HG03521 (cell line): ENCODE data around the gene NR5A1.

Experiments used
- ATAC-seq: cut with Tn5 transposase; IDR thresholded peaks from one replicate; pipeline ENCODE4 v1.9.1; 2021; ENCODE audit warnings: mild to moderate bottlenecking, moderate library complexity; ENCODE audit not compliant: unreplicated experiment

NR5A1 gene

GRCh38 chr9:124485201-124485600 lies 22.0 kb downstream of the NR5A1 start:
- no peak for ATAC-seq

- ATAC-seq = no peak
Measured at GRCh38 chr9:124483481-124483880, 23.7 kb downstream of the NR5A1 start.

GRCh38 chr9:124482431-124483031 lies 24.7 kb downstream of the NR5A1 start:
- ATAC-seq = no peak

- no peak for ATAC-seq
Measured at GRCh38 chr9:124481115-124481514, 26.1 kb downstream of the NR5A1 start.

GRCh38 chr9:124480621-124480981 lies 26.6 kb downstream of the NR5A1 start:
- no peak for ATAC-seq

GRCh38 chr9:124479947-124480620 lies 27.1 kb downstream of the NR5A1 start:
- no peak for ATAC-seq

- ATAC-seq = no peak
Measured at GRCh38 chr9:124479371-124479770, 27.8 kb downstream of the NR5A1 start.

- ATAC-seq = no peak
Measured at GRCh38 chr9:124478354-124478753, 28.8 kb downstream of the NR5A1 start.

- ATAC-seq = no peak
Measured at GRCh38 chr9:124477648-124478285, 29.4 kb downstream of the NR5A1 start.

- no peak for ATAC-seq
Measured at GRCh38 chr9:124477211-124477647, 30.0 kb downstream of the NR5A1 start.

- no peak for ATAC-seq
Measured at GRCh38 chr9:124475868-124476690, 31.1 kb downstream of the NR5A1 start.

- no peak for ATAC-seq
Measured at GRCh38 chr9:124475158-124475867, 31.9 kb downstream of the NR5A1 start.

GRCh38 chr9:124474151-124474550 lies 33.0 kb downstream of the NR5A1 start:
- no peak for ATAC-seq

- no peak for ATAC-seq
Measured at GRCh38 chr9:124473310-124473709, 33.9 kb downstream of the NR5A1 start.

GRCh38 chr9:124472770-124473169 lies 34.4 kb downstream of the NR5A1 start:
- ATAC-seq = no peak

GRCh38 chr9:124471761-124472160 lies 35.4 kb downstream of the NR5A1 start:
- no peak for ATAC-seq

GRCh38 chr9:124470726-124471125 lies 36.5 kb downstream of the NR5A1 start:
- ATAC-seq = no peak

GRCh38 chr9:124470306-124470705 lies 36.9 kb downstream of the NR5A1 start:
- no peak for ATAC-seq

- no peak for ATAC-seq
Measured at GRCh38 chr9:124469011-124469832, 38.0 kb downstream of the NR5A1 start.
